Activated CD4-positive, alpha-beta T cell treated with anti-CD3 and anti-CD28 coated beads for 36 hours (primary cell): Measurements from ENCODE around the gene CABP7. TPM values are rescaled to one million over a fixed set of nuclear protein-coding genes. Genes with fewer than 3 reads are reported as not detected.
A peak's percentile ranks its signal among the peaks of the same experiment; 100 is the strongest.

Source experiments
- ATAC-seq: fragments of 200-7000 bp; cut with Tn5 transposase; one replicate; pipeline ENCODE4 v1.10.0; 2021; ENCODE audit warnings: mild to moderate bottlenecking, moderate library complexity
- CTCF ChIA-PET: fragments of 350-600 bp; sonication (Branson Sonifier 250); formaldehyde crosslinking; loops from one replicate; lab custom pipeline; 2021; ENCODE audit warnings: antibody characterized with exemption; lab: Charles Lee
- POLR2A ChIA-PET: fragments of 350-600 bp; sonication (Branson Sonifier 250); formaldehyde crosslinking; loops from one replicate; lab custom pipeline; 2021; ENCODE audit warnings: antibody characterized with exemption, inconsistent platforms; lab: Charles Lee
- DNase-seq: peaks from one replicate; pipeline ENCODE4 v3.0.0-alpha.2; 2020
- H3K27ac Mint-ChIP-seq: one replicate; pipeline ENCODE4 v1.8.0; 2021; ENCODE audit warnings: mixed read lengths
- H3K27me3 Mint-ChIP-seq: one replicate; pipeline ENCODE4 v1.8.0; 2021; ENCODE audit warnings: mixed read lengths
- H3K36me3 Mint-ChIP-seq: one replicate; pipeline ENCODE4 v1.8.0; 2021; ENCODE audit warnings: low read depth, mixed read lengths
- H3K4me1 Mint-ChIP-seq: one replicate; pipeline ENCODE4 v1.8.0; 2021; ENCODE audit warnings: mixed read lengths
- H3K4me3 Mint-ChIP-seq: one replicate; pipeline ENCODE4 v1.8.0; 2021; ENCODE audit warnings: mild to moderate bottlenecking, moderate library complexity, mixed read lengths
- H3K9me3 Mint-ChIP-seq: one replicate; pipeline ENCODE4 v1.8.0; 2021; ENCODE audit warnings: low read depth, mixed read lengths
- intact Hi-C, 2 experiments: fragments of 100-400 bp; cut with DNase I in 1 of 2; cut with micrococcal nuclease in 1 of 2; formaldehyde crosslinking; loops; one replicate each; pipeline versions ENCODE4 v1.14.2 to v1.15.1; 2022 to 2024; cut with DNase I, micrococcal nuclease
- total RNA-seq, 2 experiments: library from RNA; stranded (reverse); gene quantifications; one replicate each; pipeline ENCODE4 v1.2.3, GENCODE V29; 2021

Gene CABP7
- total RNA-seq, 2 experiments from 2014 or later = not detected

- Mint-ChIP-seq H3K9me3 (no peaks in the 10 kb centered on the region), H3K4me3 (no peak overlapping the region), H3K4me1 (no peaks in the 10 kb centered on the region), H3K27ac (no peak overlapping the region), H3K36me3 (peaks cover 2% of the 10 kb centered on the region), H3K27me3 (no peaks in the 10 kb centered on the region)
- intact Hi-C loops = no loop called here
- POLR2A ChIA-PET = interaction anchor here (0.5 kb wide), 1 partner anchor 307 kb away, joined by 3 read pairs; no protein-coding TSS in a partner anchor
- CTCF ChIA-PET = interaction anchor here (0.5 to 1.0 kb wide), 3 partner anchors 13 to 397 kb away, joined by 3 read pairs; no protein-coding TSS in a partner anchor
- no peak for ATAC-seq
- DNase-seq = no peak
Observed at GRCh38 chr22:29691636-29692326, 28.0 kb upstream of the CABP7 start.

- intact Hi-C loops = no loop called here
- Mint-ChIP-seq H3K9me3 (no peaks in the 10 kb centered on the region), H3K27me3 (no peaks in the 10 kb centered on the region), H3K27ac (no peak overlapping the region), H3K36me3 (peaks cover 2% of the 10 kb centered on the region), H3K4me3 (no peak overlapping the region), H3K4me1 (no peaks in the 10 kb centered on the region)
- POLR2A ChIA-PET = interaction anchor here (0.5 kb wide), 1 partner anchor 307 kb away, joined by 3 read pairs; no protein-coding TSS in a partner anchor
- CTCF ChIA-PET = no interaction called here
- ATAC-seq (no peak), DNase-seq (no peak)
Observed at GRCh38 chr22:29692327-29692640, 27.5 kb upstream of the CABP7 start.

- Mint-ChIP-seq H3K9me3 (no peaks in the 10 kb centered on the region), H3K36me3 (peaks cover 2% of the 10 kb centered on the region), H3K4me3 (no peak overlapping the region), H3K27ac (no peak overlapping the region), H3K4me1 (no peaks in the 10 kb centered on the region), H3K27me3 (no peaks in the 10 kb centered on the region)
- ATAC-seq (no peak), DNase-seq (no peak)
- intact Hi-C loops = no loop called here
- ChIA-PET POLR2A (no interaction called here), CTCF (interaction anchor here (0.5 to 1.0 kb wide), 4 partner anchors 44 to 860 kb away, joined by 3 to 4 read pairs (median 3); no protein-coding TSS in a partner anchor)
Observed at GRCh38 chr22:29693161-29693560, 26.6 kb upstream of the CABP7 start.

GRCh38 chr22:29693671-29694070 lies 26.1 kb upstream of the CABP7 start:
- no peaks in the 10 kb centered on the region for H3K27me3 Mint-ChIP-seq
- intact Hi-C loops = no loop called here
- ATAC-seq (no peak), DNase-seq (no peak)
- ChIA-PET POLR2A (no interaction called here), CTCF (interaction anchor here (1.0 kb wide), 1 partner anchor 395 kb away, joined by 3 read pairs; no protein-coding TSS in a partner anchor)
- H3K9me3 Mint-ChIP-seq = no peaks in the 10 kb centered on the region
- no peak overlapping the region for H3K4me3 Mint-ChIP-seq
- no peaks in the 10 kb centered on the region for H3K4me1 Mint-ChIP-seq
- no peak overlapping the region for H3K27ac Mint-ChIP-seq
- H3K36me3 Mint-ChIP-seq = peaks cover 2% of the 10 kb centered on the region

GRCh38 chr22:29695129-29695926 lies 24.5 kb upstream of the CABP7 start:
- no peak for ATAC-seq
- H3K9me3 Mint-ChIP-seq = no peaks in the 10 kb centered on the region
- no peaks in the 10 kb centered on the region for H3K27me3 Mint-ChIP-seq
- DNase-seq = no peak
- POLR2A ChIA-PET = no interaction called here
- intact Hi-C loops = no loop called here
- CTCF ChIA-PET = no interaction called here
- H3K4me1 Mint-ChIP-seq = peaks cover 2% of the 10 kb centered on the region
- H3K27ac Mint-ChIP-seq = no peak overlapping the region
- H3K36me3 Mint-ChIP-seq = peaks cover 2% of the 10 kb centered on the region
- no peak overlapping the region for H3K4me3 Mint-ChIP-seq

- ATAC-seq (no peak), DNase-seq (no peak)
- Mint-ChIP-seq H3K27ac (no peak overlapping the region), H3K4me1 (peaks cover 10% of the 10 kb centered on the region), H3K9me3 (no peaks in the 10 kb centered on the region), H3K36me3 (peaks cover 2% of the 10 kb centered on the region), H3K27me3 (no peaks in the 10 kb centered on the region), H3K4me3 (no peak overlapping the region)
- ChIA-PET POLR2A (no interaction called here), CTCF (no interaction called here)
- intact Hi-C loops = no loop called here
Observed at GRCh38 chr22:29697853-29698598, 21.8 kb upstream of the CABP7 start.

GRCh38 chr22:29700206-29700899 lies 19.4 kb upstream of the CABP7 start:
- Mint-ChIP-seq H3K27me3 (peaks cover 2% of the 10 kb centered on the region), H3K4me1 (peaks cover 10% of the 10 kb centered on the region), H3K9me3 (no peaks in the 10 kb centered on the region), H3K4me3 (no peak overlapping the region), H3K36me3 (no peaks in the 10 kb centered on the region), H3K27ac (no peak overlapping the region)
- CTCF ChIA-PET = interaction anchor here (0.6 to 1.2 kb wide), 3 partner anchors 42 to 386 kb away, joined by 3 read pairs; no protein-coding TSS in a partner anchor
- ATAC-seq (no peak), DNase-seq (no peak)
- POLR2A ChIA-PET = no interaction called here
- intact Hi-C loops = no loop called here

- DNase-seq (no peak), ATAC-seq (no peak)
- Mint-ChIP-seq H3K27me3 (peaks cover 2% of the 10 kb centered on the region), H3K4me3 (no peak overlapping the region), H3K36me3 (no peaks in the 10 kb centered on the region), H3K9me3 (no peaks in the 10 kb centered on the region), H3K4me1 (peaks cover 10% of the 10 kb centered on the region), H3K27ac (no peak overlapping the region)
- ChIA-PET CTCF (interaction anchor here (0.6 to 1.5 kb wide), 3 partner anchors 15 to 385 kb away, joined by 3 to 7 read pairs (median 3); no protein-coding TSS in a partner anchor), POLR2A (no interaction called here)
- intact Hi-C loops = no loop called here
Observed at GRCh38 chr22:29700900-29701154, 19.0 kb upstream of the CABP7 start.

- H3K9me3 Mint-ChIP-seq = no peaks in the 10 kb centered on the region
- POLR2A ChIA-PET = no interaction called here
- intact Hi-C loops = no loop called here
- CTCF ChIA-PET = interaction anchor here (0.6 to 1.5 kb wide), 6 partner anchors 15 to 385 kb away, joined by 3 to 7 read pairs (median 3); partner anchors contain the start of gene ZMAT5
- peaks cover 2% of the 10 kb centered on the region for H3K27me3 Mint-ChIP-seq
- H3K36me3 Mint-ChIP-seq = no peaks in the 10 kb centered on the region
- peak; percentile 79 for ATAC-seq
- H3K27ac Mint-ChIP-seq = no peak overlapping the region
- peaks cover 10% of the 10 kb centered on the region for H3K4me1 Mint-ChIP-seq
- H3K4me3 Mint-ChIP-seq = no peak overlapping the region
- DNase-seq = peak; percentile 38
Observed at GRCh38 chr22:29701155-29701999, 18.4 kb upstream of the CABP7 start.
